ENCODE measurements around the gene GPC6. TPM values are rescaled to one million over a fixed set of nuclear protein-coding genes. Genes with fewer than 3 reads are reported as not detected.

GPC6 gene
- total RNA-seq, 1 donor from 2014 or later, result not detected

DNA sequence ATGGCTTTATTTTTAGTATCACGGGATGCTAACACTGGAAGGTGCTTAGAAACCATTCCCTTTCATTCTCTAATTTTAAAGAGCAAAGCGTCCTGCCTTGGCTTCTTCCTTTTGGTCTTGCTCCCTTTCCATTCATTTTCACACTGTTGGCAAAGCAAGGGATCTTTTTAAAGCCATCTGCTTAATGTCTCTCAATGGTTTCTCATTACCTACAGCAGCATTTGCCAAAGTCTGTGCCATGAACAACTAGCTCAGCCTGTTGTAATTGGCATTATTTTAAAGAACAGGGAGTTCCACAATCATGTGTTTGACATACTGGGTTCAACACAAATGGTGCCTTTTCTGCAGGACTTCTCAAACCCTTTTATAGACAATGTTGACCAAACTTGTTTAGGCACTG, 444.3 kb downstream of the GPC6 start:
- intact Hi-C loops (cut with micrococcal nuclease), result no loop called here

DNA sequence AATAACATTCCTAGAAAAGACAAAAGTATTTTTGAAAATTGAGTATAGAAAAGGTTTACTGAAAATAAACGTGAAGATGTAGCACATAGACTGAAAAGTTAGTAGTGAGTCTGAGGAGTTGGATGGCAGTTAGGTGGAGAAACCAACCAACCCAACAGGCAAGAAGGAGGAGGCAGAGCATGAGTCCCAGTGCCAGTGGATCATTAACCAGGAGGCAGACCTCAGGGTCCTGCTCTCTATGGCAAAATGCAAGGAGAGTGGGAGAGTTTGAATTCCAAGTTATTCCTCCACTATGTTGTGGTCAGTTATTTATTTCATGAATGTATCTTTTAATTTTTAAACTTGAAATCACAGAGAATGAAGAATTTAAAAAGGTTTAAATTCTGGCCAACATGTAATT, 446.4 kb downstream of the GPC6 start:
- intact Hi-C loops (cut with micrococcal nuclease), result no loop called here

- intact Hi-C loops (cut with micrococcal nuclease), result no loop called here
Measured at GRCh38 chr13:93673885-93674284, 447.3 kb downstream of the GPC6 start.

DNA sequence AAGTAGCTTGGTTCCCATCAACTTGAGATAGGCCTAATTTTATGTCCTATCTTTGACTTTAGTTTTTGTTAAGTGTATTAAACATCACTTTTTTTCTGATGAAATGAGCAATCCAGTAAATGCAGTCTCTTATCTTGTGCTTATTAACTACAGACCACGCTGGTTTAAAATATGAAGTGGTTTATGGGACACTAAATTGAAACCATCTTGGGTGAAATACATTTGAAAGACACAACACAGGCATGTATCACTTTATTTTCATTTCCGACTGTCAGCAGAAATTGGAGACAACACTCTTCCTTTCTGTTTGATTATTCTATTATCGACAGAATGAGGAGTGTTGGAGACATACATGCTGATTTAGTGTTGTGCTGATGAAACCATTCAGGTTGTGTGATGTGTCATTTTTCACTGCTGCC, 447.7 kb downstream of the GPC6 start:
- intact Hi-C loops (cut with micrococcal nuclease), result no loop called here

DNA sequence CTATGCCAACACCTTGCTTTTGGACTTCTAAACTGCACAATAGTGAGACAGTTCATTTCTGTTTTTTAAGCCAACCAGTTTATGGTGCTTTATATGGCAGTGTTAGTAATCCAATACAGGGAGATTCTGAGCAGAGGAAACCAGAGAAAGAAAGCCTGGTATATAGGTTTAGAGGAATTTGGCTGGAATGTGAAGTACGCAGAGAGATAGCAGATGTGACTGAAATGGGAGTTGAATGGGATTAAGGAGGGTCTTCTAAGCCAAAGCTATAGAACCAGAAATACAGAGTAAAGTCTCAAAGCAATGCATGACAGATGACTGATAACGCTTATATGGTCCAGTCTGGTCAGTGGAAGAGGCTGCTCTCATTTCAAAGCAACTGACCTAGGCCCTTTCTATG, 453.7 kb downstream of the GPC6 start:
- intact Hi-C loops (cut with micrococcal nuclease), result no loop called here

GRCh38 chr13:93685900-93686299, 459.3 kb downstream of the GPC6 start:
- intact Hi-C loops (cut with micrococcal nuclease), result no loop called here

DNA sequence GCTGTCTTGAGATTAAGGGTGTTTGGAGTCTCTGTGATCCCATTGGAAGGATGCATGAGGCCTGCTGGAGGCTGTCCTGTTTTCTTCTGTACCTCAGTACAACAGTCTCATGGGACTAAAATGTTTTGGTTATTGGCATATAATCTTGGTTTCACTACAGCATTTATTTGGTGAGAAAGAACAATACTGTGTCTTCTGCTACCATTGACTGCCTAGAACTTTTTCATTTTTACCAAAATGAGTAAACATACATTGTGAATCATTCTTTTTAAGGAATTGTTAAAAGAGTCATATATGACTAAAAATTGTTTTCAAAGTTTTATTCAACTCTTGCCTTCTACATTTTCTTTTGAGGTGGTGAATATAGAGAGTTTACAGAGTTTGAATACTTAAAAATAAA, 459.8 kb downstream of the GPC6 start:
- intact Hi-C loops (cut with micrococcal nuclease), result no loop called here

GRCh38 chr13:93687261-93687660, 460.7 kb downstream of the GPC6 start:
- intact Hi-C loops (cut with micrococcal nuclease), result no loop called here

DNA sequence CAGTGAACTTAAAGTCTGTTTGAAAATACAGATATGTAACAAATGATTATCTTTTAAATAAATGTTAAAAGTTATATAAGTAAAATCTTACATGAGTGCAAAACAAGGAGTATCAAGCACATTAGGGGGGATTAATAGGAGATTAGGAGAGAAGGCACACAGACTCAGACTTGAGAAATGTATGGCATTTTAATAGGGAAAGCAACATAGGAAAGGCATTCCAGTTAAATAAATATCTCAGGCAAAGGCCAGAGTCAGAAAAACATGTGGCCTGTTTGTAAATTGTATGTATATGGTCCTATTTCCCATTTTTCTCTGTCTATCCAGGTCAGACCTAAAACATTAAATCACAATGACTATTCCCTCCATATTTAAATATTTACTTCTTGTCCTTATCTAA, 462.7 kb downstream of the GPC6 start:
- intact Hi-C loops (cut with micrococcal nuclease), result no loop called here

DNA sequence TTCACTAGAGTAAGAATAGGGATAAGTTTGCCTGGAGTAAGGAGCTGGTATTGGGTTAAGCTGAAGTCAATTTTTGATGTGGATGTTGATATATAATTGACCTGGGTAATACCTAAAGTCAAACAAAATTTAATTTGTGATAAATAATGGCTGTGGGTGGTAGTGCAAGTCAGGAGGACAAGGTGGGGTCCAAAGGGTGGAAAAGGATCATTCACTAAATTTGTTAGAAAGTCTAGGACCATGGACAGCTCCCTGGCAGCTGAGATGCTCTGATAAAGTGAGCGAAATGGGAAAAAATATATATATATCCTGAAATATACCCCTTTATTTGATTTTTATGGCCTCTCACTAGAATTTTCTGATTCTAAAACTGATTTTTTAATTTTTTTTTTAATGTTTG, 463.5 kb downstream of the GPC6 start:
- intact Hi-C loops (cut with micrococcal nuclease), result no loop called here

- intact Hi-C loops (cut with micrococcal nuclease), result no loop called here
Measured at GRCh38 chr13:93698016-93698613, 471.5 kb downstream of the GPC6 start.

DNA sequence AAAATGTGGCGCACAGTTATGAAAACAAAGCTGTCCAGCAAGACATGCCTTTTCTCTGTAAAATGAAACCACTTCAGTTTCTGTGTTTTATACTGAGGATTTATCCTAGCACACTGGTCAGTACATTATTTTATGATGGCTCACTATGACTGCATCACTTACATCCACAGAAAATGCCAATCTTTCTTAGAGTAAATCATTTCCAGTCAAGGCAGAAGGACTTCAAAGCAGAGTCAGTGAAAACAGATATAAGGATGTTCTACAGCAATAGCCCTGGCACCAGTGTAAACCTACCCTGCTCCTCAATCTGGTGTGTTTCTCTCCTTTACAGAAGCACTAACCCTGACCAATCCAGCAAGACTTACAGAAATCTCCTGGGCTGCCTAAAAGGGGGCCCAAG, 473.5 kb downstream of the GPC6 start:
- intact Hi-C loops (cut with micrococcal nuclease), result no loop called here

DNA sequence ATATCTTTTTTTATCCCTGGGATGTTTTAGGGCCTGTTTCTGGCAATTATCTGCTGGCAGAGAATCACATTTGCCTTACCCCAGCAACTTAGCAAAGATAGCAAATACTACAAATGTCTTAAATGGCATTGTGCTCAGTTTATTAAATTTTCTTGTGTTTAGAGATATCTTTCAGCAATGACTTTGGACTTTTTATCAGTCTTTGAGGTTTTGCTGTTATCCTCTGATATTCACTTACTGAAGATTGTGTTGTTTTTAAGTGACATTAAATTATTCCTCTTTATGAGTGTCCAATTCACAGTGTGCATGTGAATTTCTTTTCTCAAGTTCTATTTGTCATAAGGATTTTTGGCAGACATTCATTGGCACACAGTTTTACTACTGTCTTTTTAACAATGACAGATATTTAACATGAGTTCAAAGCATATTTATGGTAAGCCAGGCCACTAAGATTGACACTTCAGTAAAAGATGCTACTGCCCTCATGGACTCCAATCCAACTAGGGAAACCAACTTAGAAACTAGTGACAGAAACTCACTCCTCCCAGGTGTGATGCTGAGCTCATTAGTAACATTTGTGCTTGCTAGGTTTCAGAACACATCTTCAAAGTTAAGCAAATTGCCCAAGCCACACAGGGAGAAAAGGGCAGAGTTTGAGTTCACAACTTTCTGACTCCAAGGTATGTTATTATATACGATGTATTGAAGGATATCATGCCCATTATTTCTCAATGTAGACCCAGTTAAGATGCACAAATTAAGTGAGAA, 481.9 kb downstream of the GPC6 start:
- intact Hi-C loops (cut with micrococcal nuclease), result no loop called here

- intact Hi-C loops (cut with micrococcal nuclease), result no loop called here
Measured at GRCh38 chr13:93709506-93710244, 483.1 kb downstream of the GPC6 start.

DNA sequence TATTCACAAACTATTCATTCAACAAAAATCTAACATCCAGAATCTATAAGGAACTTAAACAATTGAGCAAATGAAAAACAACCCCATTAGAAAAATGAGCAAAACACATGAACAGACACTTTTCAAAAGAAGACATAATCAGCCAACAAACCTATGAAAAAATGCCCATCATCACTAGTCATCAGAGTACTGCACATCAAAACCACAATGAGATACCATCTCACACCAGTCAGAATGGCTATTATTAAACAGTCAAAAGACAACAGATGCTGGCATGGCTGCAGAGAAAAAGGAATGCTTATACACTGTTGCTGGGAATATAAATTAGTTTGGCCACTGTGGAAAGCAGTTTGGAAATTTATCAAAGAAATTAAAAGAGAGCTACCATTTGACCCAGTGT, 487.6 kb downstream of the GPC6 start:
- intact Hi-C loops (cut with micrococcal nuclease), result no loop called here

GRCh38 chr13:93715866-93716265, 489.3 kb downstream of the GPC6 start:
- intact Hi-C loops (cut with micrococcal nuclease), result no loop called here

- intact Hi-C loops (cut with micrococcal nuclease), result no loop called here
Measured at GRCh38 chr13:93716623-93717022, 490.0 kb downstream of the GPC6 start.

GRCh38 chr13:93721483-93721882, 494.9 kb downstream of the GPC6 start:
- intact Hi-C loops (cut with micrococcal nuclease), result no loop called here

- intact Hi-C loops (cut with micrococcal nuclease), result no loop called here
Measured at GRCh38 chr13:93723316-93723715, 496.7 kb downstream of the GPC6 start.

DNA sequence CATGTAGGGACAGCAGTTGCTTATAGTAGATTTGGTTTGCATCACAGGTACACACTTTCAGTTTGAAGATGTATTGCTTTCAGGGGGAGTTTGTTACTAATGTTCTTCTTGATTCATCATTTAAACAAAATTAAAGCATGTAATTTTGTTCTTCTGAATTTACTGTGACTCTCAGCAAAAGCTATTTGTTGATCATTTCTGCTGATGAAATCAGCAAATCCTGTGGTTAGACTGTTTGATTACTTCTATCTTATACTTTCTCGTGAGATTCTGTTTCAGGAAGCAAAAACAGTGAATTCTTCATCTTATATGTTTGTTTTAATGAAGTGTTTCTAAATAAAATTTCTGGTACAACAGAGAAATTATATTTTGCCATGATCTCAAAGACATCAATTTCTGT, 497.6 kb downstream of the GPC6 start:
- intact Hi-C loops (cut with micrococcal nuclease), result no loop called here

DNA sequence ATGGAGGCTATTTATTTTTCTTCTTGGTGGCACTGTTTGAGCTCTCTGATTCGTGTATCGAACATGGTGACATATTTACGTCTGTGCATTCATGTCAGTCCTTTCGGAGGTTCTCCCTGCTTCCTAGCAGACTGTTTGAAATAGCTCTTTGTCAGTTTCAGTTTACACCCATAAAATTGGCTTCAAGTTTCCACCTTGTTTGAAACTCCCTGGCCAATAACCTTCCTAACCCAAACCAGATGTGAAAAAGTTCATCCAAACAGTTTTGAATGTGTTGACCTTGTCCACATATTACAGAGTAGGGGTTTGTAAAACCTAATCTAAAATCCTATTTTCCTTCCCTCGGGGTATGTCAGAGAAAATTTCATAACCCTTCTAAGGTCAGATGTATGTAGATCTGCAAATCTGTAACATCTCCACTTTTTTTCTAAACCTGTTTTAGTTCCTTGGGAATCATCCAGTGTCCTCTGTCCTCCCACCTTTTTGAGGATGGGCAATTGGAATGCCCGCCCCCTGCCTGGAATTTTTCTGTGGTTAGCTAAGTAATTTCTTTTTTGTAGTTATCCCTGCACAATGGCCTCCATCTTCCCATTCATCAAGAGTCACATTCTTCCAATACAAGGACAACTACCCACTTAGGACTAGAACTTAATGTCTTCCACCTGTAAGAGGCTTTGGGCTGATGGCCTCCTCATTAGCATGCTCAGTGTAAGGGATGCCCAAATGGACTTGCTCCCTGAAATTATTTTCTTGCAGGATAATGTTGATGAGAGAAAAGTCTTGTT, 499.8 kb downstream of the GPC6 start:
- intact Hi-C loops (cut with micrococcal nuclease), result no loop called here
